B cell (primary cell): ENCODE data around the gene TMEM158. TPM values are rescaled to one million over a fixed set of nuclear protein-coding genes. Genes with fewer than 3 reads are reported as not detected.
A peak's percentile ranks its signal among the peaks of the same experiment; 100 is the strongest.

Source experiments
- ATAC-seq: fragments of 200-7000 bp; cut with Tn5 transposase; one replicate; pipeline ENCODE4 v1.10.0; 2021; ENCODE audit warnings: low read depth, mild to moderate bottlenecking, moderate number of reproducible peaks, moderate library complexity
- CTCF ChIA-PET: fragments of 350-600 bp; sonication (Branson Sonifier 250); formaldehyde crosslinking; loops from one replicate; lab custom pipeline; 2021; ENCODE audit warnings: antibody characterized with exemption, inconsistent platforms; lab: Charles Lee
- POLR2A ChIA-PET: fragments of 350-600 bp; sonication (Branson Sonifier 250); formaldehyde crosslinking; loops from one replicate; lab custom pipeline; 2021; ENCODE audit warnings: antibody characterized with exemption; lab: Charles Lee
- DNase-seq: peaks from one replicate; pipeline ENCODE4 v3.0.0; 2013
- H2AFZ ChIP-seq: 2 replicates; pipeline ENCODE4 v1.6.1; 2012; ENCODE audit warnings: mild to moderate bottlenecking, low read depth, low read length; ENCODE audit not compliant: insufficient read depth, poor library complexity, severe bottlenecking
- H3K27ac ChIP-seq, 2 donors: 1 replicate in 1 of 2; 2 replicates in 1 of 2; pipeline ENCODE4 v1.5.1; 2012 to 2013; ENCODE audit warnings: low read length in 2 of 2, mild to moderate bottlenecking in 2 of 2, moderate library complexity in 1 of 2
- H3K27me3 ChIP-seq, 4 experiments: fragments of 200-600 bp in 1 of 4; sonication (generic) in 1 of 4; replicated peaks in 1 of 4; 1 replicate in 2 of 4; 2 replicates in 2 of 4; pipeline versions ENCODE4 v1.6.1 to v1.7.0; 2013 to 2016; ENCODE audit warnings: low read length in 3 of 4, mild to moderate bottlenecking in 2 of 4, mixed read lengths in 1 of 4, moderate library complexity in 1 of 4; ENCODE audit not compliant: insufficient read depth in 4 of 4, control insufficient read depth in 3 of 4; ENCODE audit errors: control extremely low read depth in 1 of 4
- H3K36me3 ChIP-seq, 2 experiments: replicated peaks in 1 of 2; 1 replicate in 1 of 2; 2 replicates in 1 of 2; pipeline versions ENCODE4 v1.6.1 to v1.7.1; 2013; ENCODE audit warnings: low read length in 1 of 2; ENCODE audit not compliant: insufficient read depth in 2 of 2, control insufficient read depth in 1 of 2; ENCODE audit errors: control extremely low read depth in 1 of 2, extremely low read depth in 1 of 2
- H3K4me1 ChIP-seq, 2 donors: fragments of 200-600 bp in 1 of 2; sonication (generic) in 1 of 2; 1 replicate in 1 of 2; 2 replicates in 1 of 2; pipeline versions ENCODE4 v1.5.1 to v1.6.1; 2013 to 2017; ENCODE audit warnings: low read length in 2 of 2; ENCODE audit not compliant: control insufficient read depth in 2 of 2, insufficient read depth in 2 of 2
- H3K4me2 ChIP-seq: replicated peaks from 2 replicates; pipeline ENCODE3; 2012; ENCODE audit warnings: mild to moderate bottlenecking, low read depth, low read length; ENCODE audit not compliant: poor library complexity, severe bottlenecking
- H3K4me3 ChIP-seq, 5 experiments: fragments of 200-600 bp in 1 of 5; sonication (generic) in 1 of 5; 1 replicate in 3 of 5; 2 replicates in 2 of 5; pipeline versions ENCODE4 v1.5.1 to v1.7.0; 2011 to 2016; ENCODE audit warnings: low read length in 4 of 5, mild to moderate bottlenecking in 4 of 5, low read depth in 2 of 5, control low read depth in 1 of 5, moderate library complexity in 1 of 5; ENCODE audit not compliant: insufficient read depth in 1 of 5; ENCODE audit errors: control extremely low read depth in 1 of 5, extremely low read depth in 1 of 5
- H3K79me2 ChIP-seq: fragments of 200-600 bp; sonication (generic); one replicate; pipeline ENCODE4 v1.6.0; 2016; ENCODE audit warnings: low read length; ENCODE audit not compliant: control insufficient read depth, insufficient read depth
- H3K9ac ChIP-seq: fragments of 200-600 bp; sonication (generic); 2 replicates; pipeline ENCODE4 v1.6.1; 2017; ENCODE audit warnings: mild to moderate bottlenecking, low read length, moderate library complexity
- H3K9me3 ChIP-seq, 3 donors: one replicate each; pipeline versions ENCODE4 v1.6.1 to v1.7.1; 2013; ENCODE audit warnings: low read length in 2 of 3; ENCODE audit not compliant: control insufficient read depth in 2 of 3, insufficient read depth in 1 of 3; ENCODE audit errors: control extremely low read depth in 1 of 3
- H4K20me1 ChIP-seq: 2 replicates; pipeline ENCODE4 v1.6.0; 2012; ENCODE audit warnings: mild to moderate bottlenecking, low read length; ENCODE audit not compliant: insufficient read depth, control insufficient read depth, poor library complexity, severe bottlenecking
- H3K27ac Mint-ChIP-seq: one replicate; pipeline ENCODE4 v1.8.0; 2021; ENCODE audit warnings: mixed read lengths
- H3K27me3 Mint-ChIP-seq: one replicate; pipeline ENCODE4 v1.8.0; 2021; ENCODE audit warnings: mixed read lengths
- H3K4me1 Mint-ChIP-seq: one replicate; pipeline ENCODE4 v1.8.0; 2021; ENCODE audit warnings: mixed read lengths
- H3K4me3 Mint-ChIP-seq: one replicate; pipeline ENCODE4 v1.8.0; 2021; ENCODE audit warnings: mixed read lengths
- H3K9me3 Mint-ChIP-seq: one replicate; pipeline ENCODE4 v1.8.0; 2022; ENCODE audit warnings: mixed read lengths; ENCODE audit not compliant: insufficient read depth
- CTCF ChIP-seq: fragments of 200-600 bp; IDR thresholded peaks from one replicate; pipeline ENCODE4 v1.8.0; 2022; ENCODE audit warnings: antibody characterized with exemption, mild to moderate bottlenecking
- EZH2 ChIP-seq: IDR thresholded peaks from 2 replicates; pipeline ENCODE4 v1.6.1; 2012; ENCODE audit warnings: borderline replicate concordance, low read depth, mild to moderate bottlenecking, moderate library complexity, low read length; ENCODE audit not compliant: insufficient read depth, poor library complexity, severe bottlenecking
- WGBS: methylation state at CpG from one replicate; pipeline ENCODE4 v1.1.5; 2013; ENCODE audit warnings: missing lambda C conversion rate; ENCODE audit not compliant: insufficient coverage; 5-methylcytosine and 5-hydroxymethylcytosine counted together
- intact Hi-C: fragments of 100-400 bp; cut with micrococcal nuclease; formaldehyde crosslinking; loops from one replicate; pipeline ENCODE4 v1.10.0; 2022
- polyA plus RNA-seq: library from polyadenylated mRNA; depleted of rRNA; stranded (reverse); fragments of >200 nt; gene quantifications from 2 replicates; pipeline ENCODE4 v1.2.3, GENCODE V29; 2012
- total RNA-seq, 2 donors: library from RNA; stranded (reverse); fragments of 120-200 nt in 1 of 2; gene quantifications; 1 replicate in 1 of 2; 2 replicates in 1 of 2; pipeline versions ENCODE4 v1.2.3 to v1.2.4, GENCODE V29; 2013 to 2022

TMEM158 gene
- total and polyA plus RNA-seq, 2 donors (not counting 1 experiment from before 2014, with no cell fraction given) = not detected

GRCh38 chr3:45223889-45224727, 2.0 kb downstream of the TMEM158 start:
- H3K9ac ChIP-seq = no peak overlapping the region
- peaks cover 0 to 70% (median 41%) of the 10 kb centered on the region in 4 experiments for H3K27me3 ChIP-seq
- H3K9me3 Mint-ChIP-seq = no peaks in the 10 kb centered on the region
- H3K4me1 ChIP-seq = peaks cover 8 to 12% of the 10 kb centered on the region in 2 donors
- H3K4me2 ChIP-seq = no peak overlapping the region
- peaks cover 11% of the 10 kb centered on the region for H3K4me1 Mint-ChIP-seq
- DNase-seq (no peak), ATAC-seq (no peak)
- no peaks in the 10 kb centered on the region for H3K36me3 ChIP-seq
- POLR2A ChIA-PET = no interaction called here
- H3K4me3 Mint-ChIP-seq = peak overlapping the region; percentile 52
- no peak overlapping the region for H3K27ac ChIP-seq
- WGBS = 29% methylated on average over 5 of the region's 9 CpGs
- H3K9me3 ChIP-seq = no peaks in the 10 kb centered on the region
- H3K27me3 Mint-ChIP-seq = peaks cover 70% of the 10 kb centered on the region
- CTCF ChIA-PET = no interaction called here
- H4K20me1 ChIP-seq = no peaks in the 10 kb centered on the region
- no peak overlapping the region for H2AFZ ChIP-seq
- H3K79me2 ChIP-seq = no peaks in the 10 kb centered on the region
- H3K4me3 ChIP-seq = no peak overlapping the region
- no peak overlapping the region for H3K27ac Mint-ChIP-seq
- TF ChIP-seq EZH2 = no peak
- TF ChIP-seq CTCF = no peak
- intact Hi-C loops = no loop called here

GRCh38 chr3:45219694-45220093, 6.4 kb downstream of the TMEM158 start:
- TF ChIP-seq CTCF = no peak
- no peak for TF ChIP-seq EZH2
- H3K9ac ChIP-seq = no peak overlapping the region
- no peaks in the 10 kb centered on the region for H3K79me2 ChIP-seq
- H3K4me3 Mint-ChIP-seq = no peak overlapping the region
- no peaks in the 10 kb centered on the region for H3K9me3 Mint-ChIP-seq
- H2AFZ ChIP-seq = no peak overlapping the region
- H3K4me2 ChIP-seq = no peak overlapping the region
- intact Hi-C loops = no loop called here
- peaks cover 61% of the 10 kb centered on the region for H3K27me3 Mint-ChIP-seq
- H3K4me1 Mint-ChIP-seq = peaks cover 3% of the 10 kb centered on the region
- 95% methylated on average over 8 of the region's 8 CpGs for WGBS
- H3K36me3 ChIP-seq = no peaks in the 10 kb centered on the region
- no peaks in the 10 kb centered on the region for H3K9me3 ChIP-seq
- H3K4me3 ChIP-seq = no peak overlapping the region
- H3K4me1 ChIP-seq = peaks cover under 1 to 1% of the 10 kb centered on the region in 2 donors
- no peak for ATAC-seq
- no peak overlapping the region for H3K27ac ChIP-seq
- no peak overlapping the region for H3K27ac Mint-ChIP-seq
- peaks cover 0 to 46% (median 23%) of the 10 kb centered on the region in 4 experiments for H3K27me3 ChIP-seq
- no peaks in the 10 kb centered on the region for H4K20me1 ChIP-seq
- no peak for DNase-seq
- ChIA-PET CTCF (interaction anchor here (0.8 kb wide), 1 partner anchor 9 kb away, joined by 3 read pairs; no protein-coding TSS in a partner anchor), POLR2A (no interaction called here)
